ENCODE data around the gene TXNRD2. TPM values are rescaled to one million over a fixed set of nuclear protein-coding genes. Genes with fewer than 3 reads are reported as not detected.

TXNRD2 gene
- total and polyA plus RNA-seq, 2 experiments from 2014 or later, result 11.2 to 12.4 TPM

GRCh38 chr22:19853879-19854777 lies 87.5 kb downstream of the TXNRD2 start:
- Histone ChIP-seq H4K20me1 (replicated peaks; ENCODE audit: insufficient read depth) (peaks cover 4% of the 10 kb centered on the region; the same call in 1 of the 2 replicates), H3K79me2 (replicated peaks; ENCODE audit: insufficient read depth) (peaks cover 37% of the 10 kb centered on the region), H3K4me2 (peak overlapping the region; percentile 98), H3K9me2 (ENCODE audit: insufficient read depth) (no peaks in the 10 kb centered on the region), H3F3A (replicated peaks; ENCODE audit: low read depth) (0 out of 2 replicates have a peak, but pooled peaks cover 4% of the 10 kb centered on the region), H2AFZ (peak overlapping the region; percentile 83; the same call in 1 of the 2 replicates), H3K27ac (ENCODE audit: low read depth) (no peak overlapping the region), H3K4me3 (peak overlapping the region; percentile 96), H3K4me1 (ENCODE audit: insufficient read depth) (peaks cover 19% of the 10 kb centered on the region; the same call in 1 of the 2 replicates), H3K36me3 (ENCODE audit: insufficient read depth) (no peaks in the 10 kb centered on the region; the same call in 1 of the 2 replicates), H3K27me3 (ENCODE audit: insufficient read depth) (no peaks in the 10 kb centered on the region)
- Mint-ChIP-seq H3K9me3 (no peaks in the 10 kb centered on the region), H3K36me3 (ENCODE audit: low read depth) (peaks cover 32% of the 10 kb centered on the region), H3K27ac (peak overlapping the region; percentile 68), H3K4me1 (peaks cover 41% of the 10 kb centered on the region), H3K4me3 (peak overlapping the region; percentile 98), H3K27me3 (ENCODE audit: insufficient read depth, low read depth, poor library complexity) (peaks cover 19% of the 10 kb centered on the region)
- TF ChIP-seq CTCF (conservative IDR thresholded peaks at IDR 0.05; ENCODE audit: low read depth in 2 of 2) (no peak), EZH2 (IDR thresholded peaks at IDR 0.05; ENCODE audit: low read depth, unreplicated experiment) (peak; percentile 33), ETS1 (IDR thresholded peaks at IDR 0.05) (no peak)
- peak; percentile 15 for ATAC-seq
- DNase-seq (ENCODE audit: low spot score), result no peak

GRCh38 chr22:19853058-19853878 lies 88.3 kb downstream of the TXNRD2 start:
- H3K4me3 ChIP-seq, result peak overlapping the region; percentile 96
- peaks cover 39% of the 10 kb centered on the region for H3K79me2 ChIP-seq (replicated peaks; ENCODE audit: insufficient read depth)
- ATAC-seq, result no peak
- 0 out of 2 replicates have a peak, but pooled peaks cover 4% of the 10 kb centered on the region for H3F3A ChIP-seq (replicated peaks; ENCODE audit: low read depth)
- no peak overlapping the region for H2AFZ ChIP-seq
- H3K9me2 ChIP-seq (ENCODE audit: insufficient read depth), result no peaks in the 10 kb centered on the region
- H3K9me3 Mint-ChIP-seq, result no peaks in the 10 kb centered on the region
- no peak for DNase-seq (ENCODE audit: low spot score)
- no peak overlapping the region for H3K27ac ChIP-seq (ENCODE audit: low read depth)
- H4K20me1 ChIP-seq (replicated peaks; ENCODE audit: insufficient read depth), result peaks cover 4% of the 10 kb centered on the region; the same call in 1 of the 2 replicates
- H3K4me1 Mint-ChIP-seq, result peaks cover 38% of the 10 kb centered on the region
- no peaks in the 10 kb centered on the region; the same call in 1 of the 2 replicates for H3K36me3 ChIP-seq (ENCODE audit: insufficient read depth)
- H3K27me3 Mint-ChIP-seq (ENCODE audit: insufficient read depth, low read depth, poor library complexity), result peaks cover 19% of the 10 kb centered on the region
- H3K4me3 Mint-ChIP-seq, result peak overlapping the region; percentile 98
- no peaks in the 10 kb centered on the region for H3K27me3 ChIP-seq (ENCODE audit: insufficient read depth)
- peaks cover 19% of the 10 kb centered on the region; the same call in 1 of the 2 replicates for H3K4me1 ChIP-seq (ENCODE audit: insufficient read depth)
- H3K4me2 ChIP-seq, result peak overlapping the region; percentile 98
- peaks cover 32% of the 10 kb centered on the region for H3K36me3 Mint-ChIP-seq (ENCODE audit: low read depth)
- peak overlapping the region; percentile 68; the same call in 1 of the 2 replicates for H3K27ac Mint-ChIP-seq
- no peak for TF ChIP-seq ZNF462 (CRISPR knock-in tag; IDR thresholded peaks at IDR 0.05)
